ENCODE measurements around the gene COL2A1.

COL2A1 gene

GRCh38 chr12:47988073-47989022 lies 15.9 kb downstream of the COL2A1 start:
- DNase-seq: no peak

- no peak for DNase-seq
Measured at GRCh38 chr12:47987411-47988072, 16.7 kb downstream of the COL2A1 start.

GRCh38 chr12:47986832-47987231 lies 17.4 kb downstream of the COL2A1 start:
- DNase-seq: no peak

- DNase-seq: no peak
Measured at GRCh38 chr12:47986291-47986660, 18.0 kb downstream of the COL2A1 start.

- DNase-seq: no peak
Measured at GRCh38 chr12:47985596-47986290, 18.5 kb downstream of the COL2A1 start.

- no peak for DNase-seq
Measured at GRCh38 chr12:47984331-47984801, 19.9 kb downstream of the COL2A1 start.

DNA sequence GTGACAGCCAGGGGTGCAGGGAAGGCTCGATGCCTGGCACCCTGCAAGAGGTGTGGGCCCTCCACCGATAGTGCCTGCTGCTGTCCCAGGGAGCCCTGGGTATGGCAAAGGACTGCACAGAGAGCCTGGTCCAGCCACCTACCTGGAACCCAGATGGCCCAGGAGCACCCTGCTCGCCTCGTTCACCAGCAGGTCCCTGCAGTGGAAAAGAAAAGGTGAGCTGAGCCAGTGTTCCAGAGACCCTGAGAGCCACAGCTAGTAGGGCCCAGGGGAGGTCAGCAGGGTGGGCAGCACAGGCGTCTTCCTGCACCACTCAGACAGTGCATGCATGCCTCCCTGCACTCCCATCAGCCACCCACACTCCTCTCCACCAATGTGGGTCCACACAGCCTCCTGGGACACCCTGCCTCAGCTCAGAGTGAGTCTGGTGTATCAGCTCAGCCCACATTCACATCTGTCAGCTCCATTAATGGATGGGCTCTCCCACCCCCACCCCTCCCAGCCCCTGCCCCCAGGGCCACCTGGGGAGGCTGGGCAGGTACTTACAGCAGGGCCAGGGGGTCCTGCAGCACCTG lies 20.6 kb downstream of the COL2A1 start:
- no peak for DNase-seq

- no peak for DNase-seq
Measured at GRCh38 chr12:47982770-47983169, 21.5 kb downstream of the COL2A1 start.

GRCh38 chr12:47982311-47982710 lies 22.0 kb downstream of the COL2A1 start:
- DNase-seq: no peak

GRCh38 chr12:47981496-47982260 lies 22.6 kb downstream of the COL2A1 start:
- no peak for DNase-seq

DNA sequence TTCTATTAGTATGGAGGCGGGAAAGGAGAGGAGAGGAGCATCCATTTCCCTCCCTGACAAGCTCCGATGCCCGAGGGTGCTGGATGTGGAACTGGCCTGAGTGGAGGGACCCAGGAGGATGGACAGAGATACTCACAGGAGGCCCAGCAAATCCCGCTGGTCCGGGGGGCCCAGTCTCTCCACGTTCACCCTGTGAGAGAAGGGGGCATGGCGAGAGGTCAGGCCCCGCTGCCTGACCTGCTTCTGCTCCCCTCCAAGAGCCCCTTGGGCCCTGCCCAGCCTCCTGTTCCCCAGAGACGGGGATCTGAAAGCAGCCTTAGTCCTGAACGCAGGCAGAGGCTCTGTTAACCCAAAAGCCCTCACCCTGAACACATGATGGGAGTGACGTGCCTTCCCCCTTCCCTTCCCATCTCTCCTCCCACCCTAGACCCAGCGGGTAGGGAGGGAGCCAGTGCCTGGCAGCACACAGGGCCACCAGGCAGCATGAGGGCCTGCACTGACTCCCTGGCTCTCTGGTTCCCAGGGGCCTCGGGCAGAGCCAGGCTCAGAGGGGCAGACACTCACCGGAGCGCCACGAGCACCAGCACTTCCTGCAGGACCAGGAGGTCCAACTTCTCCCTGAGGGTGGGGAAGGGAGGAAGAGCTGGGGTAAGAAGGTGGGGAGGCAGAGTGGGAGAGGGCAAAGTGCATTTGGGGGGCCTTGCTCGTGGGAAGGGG lies 23.3 kb downstream of the COL2A1 start:
- DNase-seq: no peak

DNA sequence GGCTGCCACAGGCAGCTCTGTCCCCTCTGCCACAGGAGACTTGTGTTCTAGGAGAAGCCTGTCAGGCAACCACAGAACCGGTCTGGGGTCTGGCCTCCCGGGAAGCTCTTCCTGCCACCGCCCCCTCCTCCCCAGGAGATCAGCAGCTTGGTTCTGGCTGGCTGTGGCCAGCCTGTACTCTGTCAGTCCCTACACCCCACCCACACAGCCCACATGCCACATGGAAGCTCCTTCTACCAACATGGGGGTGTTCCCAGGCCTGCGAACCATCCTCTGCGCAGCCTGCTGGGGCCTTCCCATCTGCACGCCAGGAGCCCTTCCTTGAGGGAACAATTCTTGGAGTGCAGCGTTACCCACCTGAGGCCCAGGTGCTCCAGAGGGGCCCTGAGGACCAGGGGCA lies 24.1 kb downstream of the COL2A1 start:
- DNase-seq: no peak

- DNase-seq: no peak
Measured at GRCh38 chr12:47979686-47980085, 24.6 kb downstream of the COL2A1 start.

DNA sequence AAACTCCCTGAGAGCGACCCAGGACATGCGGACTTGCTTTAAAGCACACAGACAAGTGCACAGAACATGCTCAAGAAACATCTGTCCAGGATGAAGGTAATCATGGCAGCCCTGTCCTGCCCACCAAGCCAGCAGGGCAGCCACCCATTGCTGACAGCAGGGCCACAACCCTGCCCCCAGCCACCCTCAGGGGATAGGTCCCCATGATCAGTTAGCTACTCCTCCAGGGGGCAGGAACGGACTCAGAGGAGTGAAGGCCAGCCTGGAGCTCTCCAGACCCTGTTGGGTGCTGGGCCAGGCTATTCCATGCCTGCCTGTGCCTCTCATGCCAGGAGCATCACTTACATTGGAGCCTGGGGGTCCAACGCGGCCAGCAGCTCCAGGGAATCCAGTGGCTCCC lies 25.1 kb downstream of the COL2A1 start:
- DNase-seq: no peak

DNA sequence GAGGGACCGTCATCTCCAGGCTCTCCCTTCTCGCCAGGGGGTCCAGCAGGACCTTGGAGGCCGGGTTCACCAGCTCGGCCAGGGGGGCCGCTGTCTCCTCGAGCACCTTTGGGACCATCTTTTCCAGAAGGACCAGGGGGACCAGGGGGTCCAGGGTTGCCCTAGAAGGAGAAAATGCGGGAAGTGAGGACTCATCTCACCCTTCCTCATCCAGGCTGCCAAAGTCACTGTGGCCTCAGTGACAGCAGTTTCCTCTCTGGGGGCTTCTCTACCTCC lies 25.7 kb downstream of the COL2A1 start:
- DNase-seq: no peak

DNA sequence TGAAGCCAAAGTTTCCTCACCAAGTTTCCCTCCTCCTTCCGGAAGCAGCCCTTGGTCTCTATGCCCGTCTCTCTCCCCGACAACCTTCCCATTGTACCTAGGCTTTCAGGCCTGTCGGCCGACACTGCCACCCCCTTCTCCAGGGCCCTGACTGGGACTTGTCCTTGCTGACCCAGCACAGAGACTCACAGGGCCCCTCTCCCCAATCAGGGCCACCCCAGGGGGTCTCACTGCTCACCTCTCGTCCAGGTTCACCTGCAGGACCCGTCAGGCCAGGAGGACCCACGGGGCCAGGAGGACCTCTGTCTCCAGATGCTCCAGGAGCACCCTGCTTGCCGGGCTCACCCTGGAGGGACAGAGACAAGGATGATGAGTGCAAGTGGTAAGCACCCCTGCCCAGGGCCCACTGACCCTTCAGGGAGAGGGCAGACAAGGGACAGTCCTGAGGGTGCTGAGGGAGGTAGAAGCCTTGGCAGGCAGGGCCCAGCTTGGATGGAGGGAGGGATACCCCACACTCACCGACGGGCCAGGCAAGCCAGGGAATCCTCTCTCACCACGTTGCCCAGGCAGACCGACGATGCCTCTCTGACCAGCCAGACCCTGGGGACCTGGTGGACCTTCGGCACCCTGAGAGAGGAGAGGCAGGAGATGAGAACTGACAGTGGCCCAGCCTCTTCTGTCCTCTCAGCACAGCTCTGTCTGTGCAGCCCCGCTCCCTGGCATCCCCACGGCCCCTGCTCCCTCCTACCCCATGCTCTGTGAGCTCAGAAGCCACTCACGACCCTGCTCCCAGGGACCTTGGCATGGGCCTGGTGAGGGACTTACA lies 26.3 kb downstream of the COL2A1 start:
- no peak for DNase-seq

DNA sequence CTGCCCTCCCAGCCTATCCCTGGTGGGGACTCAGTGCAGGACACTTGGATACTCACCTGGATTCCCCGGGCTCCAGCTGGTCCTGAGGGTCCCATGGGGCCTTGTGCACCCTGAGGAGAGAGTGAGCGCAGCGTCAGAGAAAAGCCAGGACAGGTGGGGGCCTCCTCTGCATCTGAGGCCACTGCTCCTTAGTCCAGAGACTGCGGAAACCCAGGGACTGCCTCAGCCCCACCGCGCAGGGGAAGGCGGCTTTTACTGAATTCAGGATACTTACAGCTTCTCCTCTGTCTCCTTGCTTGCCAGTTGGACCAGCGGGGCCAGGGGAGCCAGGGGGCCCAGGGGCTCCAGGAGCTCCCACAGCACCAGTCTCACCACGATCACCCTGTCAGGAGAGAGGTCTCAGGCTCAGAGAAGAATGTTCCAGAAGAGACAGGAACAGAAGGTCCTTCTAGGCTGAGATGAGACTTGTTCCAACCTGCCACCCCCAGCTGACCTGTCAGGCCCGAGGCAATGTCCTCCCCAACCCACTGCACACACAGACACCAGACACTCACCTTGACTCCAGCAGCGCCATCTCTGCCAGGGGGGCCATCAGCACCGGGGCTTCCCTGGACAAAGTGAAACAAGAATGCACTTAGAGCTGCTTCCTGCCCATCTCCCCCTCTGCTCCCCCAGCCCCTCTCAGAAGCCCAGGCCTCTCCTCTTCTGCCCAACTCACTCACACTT lies 27.1 kb downstream of the COL2A1 start:
- DNase-seq: no peak

GRCh38 chr12:47975816-47976215 lies 28.5 kb downstream of the COL2A1 start:
- no peak for DNase-seq

- no peak for DNase-seq
Measured at GRCh38 chr12:47975036-47975620, 29.1 kb downstream of the COL2A1 start.

- DNase-seq: no peak
Measured at GRCh38 chr12:47973870-47974269, 30.4 kb downstream of the COL2A1 start.
